Measurements from ENCODE around the gene HOOK2.
"Not testable (repeated sequence)": the region's sequence is repeated elsewhere in the genome, so short reads cannot be mapped to it uniquely, and the experiment has no call there.

HOOK2 gene

GRCh38 chr19:12731337-12731736 lies 44.0 kb downstream of the HOOK2 start:
- Mint-ChIP-seq H3K4me1 (peaks cover 39% of the 10 kb centered on the region), H3K4me3 (no peak overlapping the region), H3K36me3 (ENCODE audit: low read depth) (peaks cover 50% of the 10 kb centered on the region), H3K9me3 (no peaks in the 10 kb centered on the region), H3K27me3 (no peaks in the 10 kb centered on the region), H3K27ac (no peak overlapping the region)
- ATAC-seq (no peak), DNase-seq (no peak)

GRCh38 chr19:12730064-12730463 lies 45.3 kb downstream of the HOOK2 start:
- no peak for ATAC-seq
- Mint-ChIP-seq H3K27ac (peak overlapping the region; percentile 78), H3K9me3 (no peaks in the 10 kb centered on the region), H3K36me3 (ENCODE audit: low read depth) (peaks cover 50% of the 10 kb centered on the region), H3K27me3 (no peaks in the 10 kb centered on the region), H3K4me1 (peaks cover 36% of the 10 kb centered on the region), H3K4me3 (no peak overlapping the region)
- no peak for DNase-seq

GRCh38 chr19:12727745-12728433 lies 47.5 kb downstream of the HOOK2 start:
- Mint-ChIP-seq H3K27ac (no peak overlapping the region), H3K36me3 (ENCODE audit: low read depth) (peaks cover 47% of the 10 kb centered on the region), H3K27me3 (no peaks in the 10 kb centered on the region), H3K9me3 (no peaks in the 10 kb centered on the region), H3K4me3 (no peak overlapping the region), H3K4me1 (peaks cover 34% of the 10 kb centered on the region)
- DNase-seq: no peak
- no peak for ATAC-seq

- Mint-ChIP-seq H3K4me3 (no peak overlapping the region), H3K27ac (no peak overlapping the region), H3K27me3 (peaks cover 2% of the 10 kb centered on the region), H3K4me1 (peaks cover 29% of the 10 kb centered on the region), H3K9me3 (no peaks in the 10 kb centered on the region), H3K36me3 (ENCODE audit: low read depth) (peaks cover 46% of the 10 kb centered on the region)
- DNase-seq: no peak
- no peak for ATAC-seq
These were observed 48.4 kb downstream of the HOOK2 start for GRCh38 chr19:12726988-12727316.

- H3K4me3 Mint-ChIP-seq, ATAC-seq, H3K27me3 Mint-ChIP-seq, H3K9me3 Mint-ChIP-seq, H3K27ac Mint-ChIP-seq, DNase-seq: not testable (repeated sequence)
- peaks cover 34% of the 10 kb centered on the region for H3K4me1 Mint-ChIP-seq
- peaks cover 46% of the 10 kb centered on the region for H3K36me3 Mint-ChIP-seq (ENCODE audit: low read depth)
These were observed 49.7 kb downstream of the HOOK2 start for GRCh38 chr19:12725612-12726011.

GRCh38 chr19:12723641-12724426 lies 51.5 kb downstream of the HOOK2 start, which contains the start of gene TNPO2:
TNPO2 (minus strand) TSS chr19:12723932; CDS start chr19:12720977, 2,955 bp downstream.
- ATAC-seq (peak; percentile 55), DNase-seq (peak; percentile 78)
- H3K27me3 Mint-ChIP-seq: peaks cover 2% of the 10 kb centered on the region
- peaks cover 38% of the 10 kb centered on the region for H3K4me1 Mint-ChIP-seq
- peak within 1 kb of the TSS; percentile 97 for H3K4me3 Mint-ChIP-seq
- H3K36me3 Mint-ChIP-seq (ENCODE audit: low read depth): peaks cover 46% of the 10 kb centered on the region
- H3K27ac Mint-ChIP-seq: peak within 1 kb of the TSS; percentile 97
- no peaks in the 10 kb centered on the region for H3K9me3 Mint-ChIP-seq

GRCh38 chr19:12723381-12723640 lies 52.0 kb downstream of the HOOK2 start:
- Mint-ChIP-seq H3K36me3 (ENCODE audit: low read depth) (peaks cover 51% of the 10 kb centered on the region), H3K4me1 (peaks cover 43% of the 10 kb centered on the region), H3K27me3 (peaks cover 2% of the 10 kb centered on the region), H3K4me3 (peak overlapping the region; percentile 97), H3K27ac (peak overlapping the region; percentile 97), H3K9me3 (no peaks in the 10 kb centered on the region)
- DNase-seq: no peak
- ATAC-seq: no peak

GRCh38 chr19:12722566-12723380 lies 52.6 kb downstream of the HOOK2 start:
- Mint-ChIP-seq H3K4me3 (peak overlapping the region; percentile 97), H3K4me1 (peaks cover 44% of the 10 kb centered on the region), H3K27ac (peak overlapping the region; percentile 97), H3K27me3 (peaks cover 2% of the 10 kb centered on the region), H3K9me3 (no peaks in the 10 kb centered on the region), H3K36me3 (ENCODE audit: low read depth) (peaks cover 51% of the 10 kb centered on the region)
- DNase-seq: peak; percentile 92
- ATAC-seq: peak; percentile 84

GRCh38 chr19:12721656-12722565 lies 53.4 kb downstream of the HOOK2 start:
- Mint-ChIP-seq H3K36me3 (ENCODE audit: low read depth) (peaks cover 52% of the 10 kb centered on the region), H3K4me3 (peak overlapping the region; percentile 97), H3K9me3 (no peaks in the 10 kb centered on the region), H3K27me3 (peaks cover 2% of the 10 kb centered on the region), H3K27ac (peak overlapping the region; percentile 97), H3K4me1 (peaks cover 44% of the 10 kb centered on the region)
- ATAC-seq: peak; percentile 31
- DNase-seq: peak; percentile 56

- Mint-ChIP-seq H3K4me1 (peaks cover 41% of the 10 kb centered on the region), H3K27me3 (peaks cover 2% of the 10 kb centered on the region), H3K36me3 (ENCODE audit: low read depth) (peaks cover 53% of the 10 kb centered on the region), H3K9me3 (no peaks in the 10 kb centered on the region), H3K27ac (peak overlapping the region; percentile 83), H3K4me3 (peak overlapping the region; percentile 94)
- ATAC-seq: peak; percentile 9
- DNase-seq: no peak
These were observed 54.3 kb downstream of the HOOK2 start for GRCh38 chr19:12720851-12721655.

GRCh38 chr19:12720296-12720695 lies 55.1 kb downstream of the HOOK2 start:
- H3K4me1 Mint-ChIP-seq: peaks cover 41% of the 10 kb centered on the region
- ATAC-seq (no peak), DNase-seq (no peak)
- peaks cover 59% of the 10 kb centered on the region for H3K36me3 Mint-ChIP-seq (ENCODE audit: low read depth)
- peak overlapping the region; percentile 80 for H3K27ac Mint-ChIP-seq
- H3K9me3 Mint-ChIP-seq: no peaks in the 10 kb centered on the region
- H3K4me3 Mint-ChIP-seq: peak overlapping the region; percentile 84
- H3K27me3 Mint-ChIP-seq: peaks cover 2% of the 10 kb centered on the region

- no peak for DNase-seq
- Mint-ChIP-seq H3K36me3 (ENCODE audit: low read depth) (peaks cover 59% of the 10 kb centered on the region), H3K4me1 (peaks cover 23% of the 10 kb centered on the region), H3K9me3 (no peaks in the 10 kb centered on the region), H3K27me3 (no peaks in the 10 kb centered on the region), H3K27ac (peak overlapping the region; percentile 11), H3K4me3 (no peak overlapping the region)
- no peak for ATAC-seq
These were observed 59.4 kb downstream of the HOOK2 start for GRCh38 chr19:12715929-12716328.

- peaks cover 61% of the 10 kb centered on the region for H3K36me3 Mint-ChIP-seq (ENCODE audit: low read depth)
- no peak overlapping the region for H3K27ac Mint-ChIP-seq
- ATAC-seq (no peak), DNase-seq (no peak)
- H3K4me3 Mint-ChIP-seq: no peak overlapping the region
- no peaks in the 10 kb centered on the region for H3K27me3 Mint-ChIP-seq
- H3K9me3 Mint-ChIP-seq: no peaks in the 10 kb centered on the region
- H3K4me1 Mint-ChIP-seq: peaks cover 16% of the 10 kb centered on the region
These were observed 60.2 kb downstream of the HOOK2 start for GRCh38 chr19:12715102-12715501.
